ENCODE results near the gene OSBPL10.

DNA sequence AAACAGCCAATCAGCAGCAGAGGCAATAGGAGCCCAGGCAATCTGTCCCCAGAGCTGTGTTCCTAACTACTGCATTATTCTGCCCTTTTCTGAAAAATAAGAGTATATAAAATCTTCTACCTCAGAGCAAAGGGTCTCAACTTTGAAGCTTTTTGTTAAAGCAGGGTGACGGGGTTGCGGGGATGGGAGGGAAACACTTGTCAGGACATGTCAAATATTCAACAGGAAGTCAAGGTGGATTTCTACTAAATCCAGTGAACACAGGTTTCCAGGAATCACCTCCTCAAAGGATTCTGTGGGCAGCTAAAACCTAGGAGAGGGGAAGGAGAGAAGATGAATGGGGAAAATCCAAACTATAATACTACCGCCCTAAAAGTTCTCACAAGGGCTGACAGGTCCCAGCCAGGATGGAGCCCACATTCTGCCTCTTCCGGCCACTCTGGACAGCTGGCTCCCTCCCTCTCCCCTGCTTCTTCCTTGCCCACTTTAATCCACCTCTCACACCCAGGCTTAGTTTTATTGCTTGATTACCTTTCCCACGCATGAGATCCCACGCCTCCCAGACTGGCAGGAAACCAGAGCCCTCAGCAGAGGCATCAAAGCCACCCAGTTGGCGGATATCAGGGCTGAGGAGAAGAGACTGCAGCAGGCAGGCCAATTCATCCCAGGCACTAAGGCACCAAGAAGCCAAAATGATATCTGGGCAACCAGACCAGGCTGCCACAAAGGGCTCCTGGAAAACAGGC, 77.2 kb downstream of the OSBPL10 start:
- no peak for TF ChIP-seq EZH2 (IDR thresholded peaks at IDR 0.05; ENCODE audit: insufficient read depth, low read length)
- TF ChIP-seq CTCF (IDR thresholded peaks at IDR 0.05; ENCODE audit: insufficient read depth, low read depth, low read length), result no peak

Measured in astrocyte (in vitro differentiated cells and primary cell).